MM.1S (cell line): ENCODE results near the gene TTPAL.

Experiments
- DNase-seq: peaks from one replicate; pipeline ENCODE4 v3.0.0-alpha.2; 2015
- H2AFZ ChIP-seq: fragments of 300-600 bp; sonication (generic); 2 replicates; pipeline ENCODE4 v1.6.0; 2016; ENCODE audit warnings: antibody characterized with exemption, low read length
- H3F3A ChIP-seq: fragments of 300-600 bp; sonication (generic); 2 replicates; pipeline ENCODE4 v1.6.1; 2016; ENCODE audit warnings: mild to moderate bottlenecking, antibody characterized with exemption, low read length, moderate library complexity, mixed read lengths; ENCODE audit not compliant: insufficient read depth
- H3K27ac ChIP-seq: fragments of 300-600 bp; sonication (generic); 2 replicates; pipeline ENCODE4 v1.5.1; 2016; ENCODE audit warnings: mild to moderate bottlenecking, low read length
- H3K27me3 ChIP-seq: fragments of 300-600 bp; sonication (generic); replicated peaks from 2 replicates; pipeline ENCODE4 v1.6.0; 2016; ENCODE audit warnings: low read length; ENCODE audit not compliant: insufficient read depth
- H3K36me3 ChIP-seq: fragments of 300-600 bp; sonication (generic); replicated peaks from 2 replicates; pipeline ENCODE4 v1.6.1; 2016; ENCODE audit warnings: mild to moderate bottlenecking, low read length, mixed read lengths; ENCODE audit not compliant: insufficient read depth
- H3K4me1 ChIP-seq: fragments of 300-600 bp; sonication (generic); 2 replicates; pipeline ENCODE4 v1.6.1; 2016; ENCODE audit warnings: low read length, mixed read lengths
- H3K4me2 ChIP-seq: fragments of 300-600 bp; sonication (generic); 2 replicates; pipeline ENCODE4 v1.6.0; 2016; ENCODE audit warnings: low read depth, low read length
- H3K4me3 ChIP-seq: fragments of 300-600 bp; sonication (generic); 2 replicates; pipeline ENCODE4 v1.5.1; 2016; ENCODE audit warnings: low read length, mixed read lengths
- H3K79me2 ChIP-seq: fragments of 300-600 bp; sonication (generic); 2 replicates; pipeline ENCODE4 v1.6.1; 2016; ENCODE audit warnings: mixed run types, low read length, mixed read lengths
- H3K9ac ChIP-seq: fragments of 300-600 bp; sonication (generic); 2 replicates; pipeline ENCODE4 v1.6.1; 2016; ENCODE audit warnings: low read length, mixed read lengths
- H3K9me2 ChIP-seq: fragments of 300-600 bp; sonication (generic); replicated peaks from 2 replicates; pipeline ENCODE4 v1.6.1; 2016; ENCODE audit warnings: mild to moderate bottlenecking, low read length, mixed read lengths; ENCODE audit not compliant: insufficient read depth
- H3K9me3 ChIP-seq: fragments of 300-600 bp; sonication (generic); replicated peaks from 2 replicates; pipeline ENCODE4 v1.6.1; 2016; ENCODE audit warnings: mild to moderate bottlenecking, low read length, mixed read lengths; ENCODE audit not compliant: insufficient read depth
- H4K20me1 ChIP-seq: fragments of 300-600 bp; sonication (generic); 2 replicates; pipeline ENCODE4 v1.6.1; 2016; ENCODE audit warnings: mild to moderate bottlenecking, low read length, moderate library complexity, mixed read lengths; ENCODE audit not compliant: insufficient read depth
- CTCF ChIP-seq: fragments of 300-600 bp; sonication (generic); IDR thresholded peaks from 2 replicates; pipeline ENCODE4 v1.5.1; 2016; ENCODE audit warnings: antibody characterized with exemption, low read length, mixed read lengths
- EZH2 ChIP-seq: fragments of 300-600 bp; sonication (generic); optimal IDR thresholded peaks from 2 replicates; pipeline ENCODE3; 2017; ENCODE audit warnings: low read depth, mild to moderate bottlenecking, antibody characterized with exemption, low read length, mixed read lengths
- EZH2phosphoT487 ChIP-seq: fragments of 300-600 bp; sonication (generic); IDR thresholded peaks from 2 replicates; pipeline ENCODE4 v1.6.1; 2018; ENCODE audit warnings: antibody characterized with exemption, low read length

The TTPAL gene

GRCh38 chr20:44495802-44496481, 20.3 kb downstream of the TTPAL start:
- no peaks in the 10 kb centered on the region for H3K79me2 ChIP-seq
- no peaks in the 10 kb centered on the region for H3F3A ChIP-seq
- H2AFZ ChIP-seq: no peak overlapping the region
- DNase-seq: no peak
- H3K4me3 ChIP-seq: no peak overlapping the region
- H3K27me3 ChIP-seq: no peaks in the 10 kb centered on the region
- peaks cover 3% of the 10 kb centered on the region; the same call in 1 of the 2 replicates for H3K36me3 ChIP-seq
- no peaks in the 10 kb centered on the region for H4K20me1 ChIP-seq
- H3K4me1 ChIP-seq: peaks cover 13% of the 10 kb centered on the region
- H3K9me2 ChIP-seq: no peaks in the 10 kb centered on the region
- no peak overlapping the region for H3K4me2 ChIP-seq
- H3K27ac ChIP-seq: no peak overlapping the region
- no peak overlapping the region for H3K9ac ChIP-seq
- TF ChIP-seq CTCF (no peak), EZH2 (no peak), EZH2phosphoT487 (no peak)
- no peaks in the 10 kb centered on the region for H3K9me3 ChIP-seq

GRCh38 chr20:44496976-44497375, 21.3 kb downstream of the TTPAL start:
- Histone ChIP-seq H3K9me3 (no peaks in the 10 kb centered on the region), H3K4me2 (no peak overlapping the region), H3K9me2 (no peaks in the 10 kb centered on the region), H2AFZ (no peak overlapping the region), H3K27me3 (no peaks in the 10 kb centered on the region), H3K9ac (no peak overlapping the region), H3K79me2 (no peaks in the 10 kb centered on the region), H3K27ac (no peak overlapping the region), H3K4me1 (peaks cover 2% of the 10 kb centered on the region; the same call in 1 of the 2 replicates), H3K36me3 (peaks cover 3% of the 10 kb centered on the region; the same call in 1 of the 2 replicates), H3K4me3 (no peak overlapping the region), H4K20me1 (no peaks in the 10 kb centered on the region), H3F3A (no peaks in the 10 kb centered on the region)
- DNase-seq: no peak
- TF ChIP-seq CTCF: no peak
- TF ChIP-seq EZH2phosphoT487: no peak
- TF ChIP-seq EZH2: no peak

- TF ChIP-seq CTCF (no peak), EZH2phosphoT487 (no peak), EZH2 (no peak)
- peaks cover 3% of the 10 kb centered on the region; the same call in 1 of the 2 replicates for H3K36me3 ChIP-seq
These were observed 22.1 kb downstream of the TTPAL start for GRCh38 chr20:44497761-44498160.

More at GRCh38 chr20:44497761-44498160, 22.1 kb downstream of the TTPAL start:
- no peaks in the 10 kb centered on the region for H3K27me3 ChIP-seq
- no peaks in the 10 kb centered on the region for H3K9me3 ChIP-seq
- DNase-seq: no peak
- H3K4me1 ChIP-seq: no peaks in the 10 kb centered on the region
- no peak overlapping the region for H3K4me2 ChIP-seq
- H3F3A ChIP-seq: no peaks in the 10 kb centered on the region
- H3K4me3 ChIP-seq: no peak overlapping the region
- no peaks in the 10 kb centered on the region for H3K79me2 ChIP-seq
- H3K27ac ChIP-seq: no peak overlapping the region
- H3K9ac ChIP-seq: no peak overlapping the region
- H3K9me2 ChIP-seq: no peaks in the 10 kb centered on the region
- no peak overlapping the region for H2AFZ ChIP-seq
- no peaks in the 10 kb centered on the region for H4K20me1 ChIP-seq
